Mesendoderm (in vitro differentiated cells): ENCODE results near the gene CD9.

Source experiments
- DNase-seq: peaks from one replicate; pipeline ENCODE4 v3.0.0; 2013
- H2AK5ac ChIP-seq: 2 replicates; pipeline ENCODE4 v1.6.1; 2013; ENCODE audit warnings: low read length, inconsistent platforms
- H2BK120ac ChIP-seq: 2 replicates; pipeline ENCODE4 v1.6.1; 2013; ENCODE audit warnings: low read depth, mild to moderate bottlenecking, low read length, moderate library complexity, mixed read lengths
- H2BK15ac ChIP-seq: replicated peaks from 2 replicates; pipeline ENCODE4 v1.6.1; 2013; ENCODE audit warnings: low read depth, mild to moderate bottlenecking, moderate library complexity
- H2BK5ac ChIP-seq: 2 replicates; pipeline ENCODE4 v1.6.1; 2013; ENCODE audit warnings: low read length, inconsistent platforms
- H3K18ac ChIP-seq: 2 replicates; pipeline ENCODE4 v1.6.1; 2013; ENCODE audit warnings: mild to moderate bottlenecking, low read length, mixed read lengths
- H3K23ac ChIP-seq: one replicate; pipeline ENCODE4 v1.6.1; 2013; ENCODE audit warnings: low read length
- H3K27ac ChIP-seq: 2 replicates; pipeline ENCODE4 v1.5.1; 2013; ENCODE audit warnings: low read depth, mild to moderate bottlenecking, inconsistent platforms, low read length, moderate library complexity
- H3K27me3 ChIP-seq: 2 replicates; pipeline ENCODE4 v1.6.1; 2013; ENCODE audit warnings: low read length, control low read depth, mild to moderate bottlenecking, inconsistent platforms; ENCODE audit not compliant: insufficient read depth, poor library complexity
- H3K36me3 ChIP-seq: 2 replicates; pipeline ENCODE4 v1.6.1; 2013; ENCODE audit warnings: low read length, inconsistent platforms; ENCODE audit not compliant: control insufficient read depth, insufficient read depth
- H3K4ac ChIP-seq: one replicate; pipeline ENCODE4 v1.6.1; 2013; ENCODE audit warnings: low read depth, mild to moderate bottlenecking, low read length, moderate library complexity
- H3K4me1 ChIP-seq: 2 replicates; pipeline ENCODE4 v1.6.1; 2013; ENCODE audit warnings: low read depth, low read length, inconsistent platforms; ENCODE audit not compliant: control insufficient read depth
- H3K4me2 ChIP-seq: 2 replicates; pipeline ENCODE4 v1.6.1; 2013; ENCODE audit warnings: low read length
- H3K4me3 ChIP-seq: 2 replicates; pipeline ENCODE4 v1.5.1; 2013; ENCODE audit warnings: mild to moderate bottlenecking, low read length
- H3K56ac ChIP-seq: one replicate; pipeline ENCODE4 v1.6.1; 2013; ENCODE audit warnings: low read length
- H3K79me1 ChIP-seq: 2 replicates; pipeline ENCODE4 v1.6.1; 2013; ENCODE audit warnings: low read length, inconsistent platforms
- H3K79me2 ChIP-seq: 2 replicates; pipeline ENCODE4 v1.6.1; 2013; ENCODE audit warnings: mild to moderate bottlenecking, low read length; ENCODE audit not compliant: control insufficient read depth, insufficient read depth
- H3K9ac ChIP-seq: 2 replicates; pipeline ENCODE4 v1.6.1; 2013; ENCODE audit warnings: low read length, inconsistent platforms
- H4K5ac ChIP-seq: one replicate; pipeline ENCODE4 v1.6.1; 2013; ENCODE audit warnings: low read length
- H4K8ac ChIP-seq: one replicate; pipeline ENCODE4 v1.6.1; 2013; ENCODE audit warnings: low read depth, mild to moderate bottlenecking, control low read depth, low read length, moderate library complexity
- WGBS: extraction: QIAGEN DNeasy Blood & Tissue Kit; methylation state at CpG from one replicate; pipeline ENCODE4 v1.1.7; 2013; ENCODE audit warnings: low lambda C conversion rate, missing lambda C conversion rate; ENCODE audit not compliant: insufficient coverage; ENCODE audit errors: extremely low coverage; 5-methylcytosine and 5-hydroxymethylcytosine counted together

Gene CD9

DNA sequence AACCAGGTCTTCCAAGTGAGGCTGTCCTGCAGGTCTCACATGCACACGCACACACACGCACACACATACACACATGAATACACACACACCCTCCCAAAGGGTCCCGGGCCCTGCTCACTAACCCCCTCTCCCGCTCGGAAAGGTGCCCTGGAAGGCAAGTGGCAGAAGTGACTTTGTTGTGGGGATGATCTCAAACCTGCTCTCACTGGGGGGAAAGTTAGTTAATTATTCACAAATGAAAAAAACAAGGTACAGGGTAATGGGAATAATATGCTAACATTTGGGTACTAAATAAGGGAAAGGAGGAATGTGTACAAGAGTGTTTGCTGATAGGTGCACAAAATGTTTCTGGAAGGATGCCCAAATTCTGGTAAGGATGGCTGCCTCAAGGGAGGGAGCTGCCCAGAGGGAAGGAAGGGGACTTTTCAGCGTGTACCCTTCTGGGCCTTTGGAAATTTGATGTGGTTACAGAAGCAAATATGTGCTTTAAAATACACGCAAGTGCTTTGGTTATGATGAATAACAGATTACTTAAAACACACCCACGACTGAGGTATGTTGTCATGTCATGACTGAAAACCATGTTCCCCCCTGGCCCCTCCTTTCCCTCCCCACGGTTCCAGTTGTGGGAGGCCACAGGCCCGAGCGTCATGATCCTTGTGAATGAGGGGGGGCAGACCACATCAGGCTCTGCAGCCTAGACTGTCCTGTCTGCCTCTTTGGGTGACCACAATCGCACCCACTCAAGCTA lies 66.9 kb downstream of the CD9 start:
- Histone ChIP-seq H2BK120ac (no peak overlapping the region), H3K36me3 (no peaks in the 10 kb centered on the region), H3K79me2 (no peaks in the 10 kb centered on the region), H3K18ac (no peak overlapping the region), H4K5ac (no peak overlapping the region), H3K4ac (no peak overlapping the region), H2BK5ac (no peak overlapping the region), H3K4me2 (no peak overlapping the region), H2BK15ac (no peak overlapping the region), H3K27me3 (no peaks in the 10 kb centered on the region), H3K9ac (no peak overlapping the region), H3K23ac (no peak overlapping the region), H4K8ac (no peak overlapping the region), H3K56ac (no peak overlapping the region), H3K27ac (no peak overlapping the region), H3K4me3 (no peak overlapping the region), H3K79me1 (no peaks in the 10 kb centered on the region), H3K4me1 (peaks cover 18% of the 10 kb centered on the region), H2AK5ac (no peak overlapping the region)
- DNase-seq = no peak
- WGBS = no CpG with 5 or more reads among the region's 12 CpGs

DNA sequence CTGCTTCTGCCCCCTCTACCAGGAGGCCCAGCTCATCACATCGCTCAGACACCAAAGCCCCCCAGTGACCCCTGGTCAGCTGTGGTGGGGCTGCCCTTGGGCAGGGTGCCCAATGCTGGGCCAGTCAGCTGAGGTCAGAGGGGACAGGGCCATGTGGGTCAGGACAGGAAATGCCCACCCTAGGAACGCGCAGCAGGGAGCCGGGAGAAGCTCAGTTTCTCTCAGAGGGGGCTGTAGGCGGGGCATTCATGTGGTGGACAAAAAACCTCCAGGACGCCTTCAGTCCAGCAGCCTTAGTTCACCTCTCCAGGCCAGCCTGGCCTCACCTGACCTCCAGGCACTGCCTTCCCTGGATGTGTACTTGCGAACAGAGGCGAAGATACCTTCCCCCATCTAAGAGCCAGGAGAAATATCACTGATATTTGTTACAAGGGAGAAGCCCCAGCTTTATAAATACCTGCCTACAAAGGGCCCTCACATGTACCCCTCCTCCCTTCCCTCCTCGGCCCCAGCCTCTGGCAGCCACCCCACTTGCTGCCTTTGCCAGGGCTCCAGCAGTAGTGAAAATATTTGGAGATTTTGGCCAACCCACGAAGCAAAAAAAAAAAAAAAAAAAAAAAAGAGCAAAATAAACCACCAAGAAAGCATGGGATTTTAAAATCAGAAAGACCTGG lies 68.4 kb downstream of the CD9 start:
- H2BK15ac ChIP-seq = no peak overlapping the region
- H3K4ac ChIP-seq = no peak overlapping the region
- no peak overlapping the region for H2AK5ac ChIP-seq
- no CpG with 5 or more reads among the region's 10 CpGs for WGBS
- H3K27me3 ChIP-seq = no peaks in the 10 kb centered on the region
- DNase-seq = no peak
- peaks cover 18% of the 10 kb centered on the region for H3K4me1 ChIP-seq
- no peak overlapping the region for H3K23ac ChIP-seq
- H3K9ac ChIP-seq = no peak overlapping the region
- H3K27ac ChIP-seq = no peak overlapping the region
- no peak overlapping the region for H3K4me2 ChIP-seq
- no peaks in the 10 kb centered on the region for H3K36me3 ChIP-seq
- H3K4me3 ChIP-seq = no peak overlapping the region
- no peak overlapping the region for H3K18ac ChIP-seq
- H2BK120ac ChIP-seq = no peak overlapping the region
- no peak overlapping the region for H2BK5ac ChIP-seq
- no peak overlapping the region for H4K5ac ChIP-seq
- no peaks in the 10 kb centered on the region for H3K79me2 ChIP-seq
- no peak overlapping the region for H4K8ac ChIP-seq
- peak overlapping the region; percentile 66 for H3K56ac ChIP-seq
- H3K79me1 ChIP-seq = no peaks in the 10 kb centered on the region

DNA sequence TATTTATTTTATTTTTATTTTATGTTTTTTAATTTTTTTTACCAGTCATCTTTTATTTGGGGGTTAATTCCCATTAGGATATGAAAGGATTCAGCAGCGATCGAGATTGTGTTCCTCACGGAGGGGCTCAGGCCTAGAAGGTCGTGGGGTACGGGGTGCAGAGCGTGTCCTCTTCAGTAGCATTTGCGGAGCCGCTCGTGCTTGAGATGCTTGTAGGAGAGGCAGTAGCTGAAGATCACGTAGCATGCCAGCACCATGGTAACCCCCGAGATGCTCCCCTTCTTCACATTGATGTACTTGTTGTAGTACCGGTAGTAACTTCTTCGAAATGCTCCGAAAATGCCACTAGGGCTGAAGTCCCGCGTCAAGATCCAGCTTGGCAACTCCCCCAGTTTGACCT lies 69.8 kb downstream of the CD9 start:
- no peak overlapping the region for H3K4ac ChIP-seq
- no peak overlapping the region for H2AK5ac ChIP-seq
- no peak overlapping the region for H4K8ac ChIP-seq
- no CpG with 5 or more reads among the region's 16 CpGs for WGBS
- H3K4me3 ChIP-seq = no peak overlapping the region
- H3K79me2 ChIP-seq = no peaks in the 10 kb centered on the region
- no peaks in the 10 kb centered on the region for H3K27me3 ChIP-seq
- no peaks in the 10 kb centered on the region for H3K79me1 ChIP-seq
- H3K4me2 ChIP-seq = no peak overlapping the region
- H3K9ac ChIP-seq = no peak overlapping the region
- H2BK120ac ChIP-seq = no peak overlapping the region
- H3K23ac ChIP-seq = no peak overlapping the region
- H3K36me3 ChIP-seq = no peaks in the 10 kb centered on the region
- H3K27ac ChIP-seq = no peak overlapping the region
- DNase-seq = no peak
- no peak overlapping the region for H4K5ac ChIP-seq
- no peak overlapping the region for H2BK15ac ChIP-seq
- H3K4me1 ChIP-seq = peaks cover 15% of the 10 kb centered on the region
- H3K18ac ChIP-seq = no peak overlapping the region
- H3K56ac ChIP-seq = no peak overlapping the region
- H2BK5ac ChIP-seq = no peak overlapping the region

DNA sequence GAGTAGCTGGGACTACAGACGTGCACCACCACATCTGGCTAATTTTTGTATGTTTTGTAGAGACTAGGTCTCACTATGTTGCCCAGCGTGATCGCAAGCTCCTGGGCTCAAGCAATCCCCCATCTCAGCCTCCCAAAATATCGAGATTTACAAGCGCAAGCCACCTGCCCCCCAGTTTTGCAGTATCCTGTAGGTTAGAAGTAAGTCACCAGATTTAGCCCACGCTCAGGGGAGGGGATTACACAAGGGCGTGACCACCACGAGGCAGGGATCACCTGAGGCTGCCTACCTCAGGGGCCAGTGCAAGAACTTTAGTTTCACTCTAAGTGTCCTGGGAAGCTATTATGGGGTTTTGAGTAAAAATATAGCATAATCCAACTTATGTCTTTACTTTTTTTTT lies 71.1 kb downstream of the CD9 start:
- Histone ChIP-seq H3K27ac (no peak overlapping the region), H4K5ac (no peak overlapping the region), H3K4me2 (no peak overlapping the region), H3K4me3 (no peak overlapping the region), H3K79me1 (no peaks in the 10 kb centered on the region), H3K9ac (no peak overlapping the region), H3K36me3 (no peaks in the 10 kb centered on the region), H3K56ac (no peak overlapping the region), H3K4ac (no peak overlapping the region), H2BK15ac (no peak overlapping the region), H3K23ac (no peak overlapping the region), H3K79me2 (no peaks in the 10 kb centered on the region), H3K18ac (no peak overlapping the region), H2AK5ac (no peak overlapping the region), H2BK5ac (no peak overlapping the region), H2BK120ac (no peak overlapping the region), H3K4me1 (peaks cover 15% of the 10 kb centered on the region), H3K27me3 (no peaks in the 10 kb centered on the region), H4K8ac (no peak overlapping the region)
- DNase-seq = no peak
- no CpG with 5 or more reads among the region's 8 CpGs for WGBS

DNA sequence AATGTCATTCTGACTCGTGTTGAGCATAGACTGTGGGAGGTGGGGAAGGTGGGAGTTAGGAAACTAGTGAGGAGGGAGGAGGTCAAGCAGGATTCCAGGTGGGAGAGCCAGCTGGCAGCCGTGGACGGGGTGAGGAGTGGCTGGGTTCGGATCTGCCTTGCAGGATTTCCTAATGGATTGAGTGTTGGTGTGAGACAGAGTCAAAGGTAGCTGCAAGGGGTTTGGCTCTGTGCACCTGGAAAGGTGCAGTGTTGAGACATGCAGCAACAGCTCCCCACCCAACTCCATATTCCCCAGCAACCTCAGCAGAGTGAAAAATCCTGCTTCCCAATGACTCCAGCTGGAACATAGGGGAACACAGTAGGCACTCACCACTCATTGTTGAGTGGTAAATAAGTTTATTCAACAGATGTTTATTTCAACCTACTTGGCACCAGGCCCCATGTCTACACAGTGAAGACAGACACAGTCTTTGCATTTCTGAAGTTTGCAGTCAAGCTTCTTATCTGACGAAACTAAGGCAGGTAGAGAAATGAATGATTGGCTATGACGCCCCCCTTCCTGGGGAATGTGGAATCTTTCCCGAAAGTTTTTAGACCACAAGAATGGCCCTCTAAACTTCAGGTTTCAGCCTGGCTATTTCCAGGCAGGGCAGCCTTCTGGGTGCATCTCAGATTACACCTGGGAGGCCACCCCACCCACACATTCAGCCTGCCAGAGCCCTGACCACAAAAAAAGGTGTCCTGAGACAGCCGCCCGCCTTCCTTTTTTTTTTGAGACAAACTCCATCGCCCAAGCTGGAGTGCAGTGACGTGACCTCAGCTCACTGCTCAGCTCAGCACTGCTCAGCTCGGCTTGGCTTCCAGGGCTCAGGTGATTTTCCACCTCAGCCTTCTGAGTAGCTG lies 72.4 kb downstream of the CD9 start:
- no peaks in the 10 kb centered on the region for H3K79me1 ChIP-seq
- no peak overlapping the region for H3K9ac ChIP-seq
- no peak overlapping the region for H3K18ac ChIP-seq
- H3K4ac ChIP-seq = no peak overlapping the region
- H3K56ac ChIP-seq = peak overlapping the region; percentile 11
- no peak overlapping the region for H3K4me2 ChIP-seq
- no peak overlapping the region for H2BK5ac ChIP-seq
- no peak overlapping the region for H4K5ac ChIP-seq
- no peak overlapping the region for H3K4me3 ChIP-seq
- H3K27me3 ChIP-seq = no peaks in the 10 kb centered on the region
- peak overlapping the region; percentile 34 for H2AK5ac ChIP-seq
- DNase-seq = peak; percentile 75
- no peak overlapping the region for H3K27ac ChIP-seq
- H3K36me3 ChIP-seq = no peaks in the 10 kb centered on the region
- no CpG with 5 or more reads among the region's 12 CpGs for WGBS
- H4K8ac ChIP-seq = no peak overlapping the region
- no peak overlapping the region for H2BK15ac ChIP-seq
- H3K23ac ChIP-seq = no peak overlapping the region
- H3K4me1 ChIP-seq = peaks cover 15% of the 10 kb centered on the region
- H2BK120ac ChIP-seq = no peak overlapping the region
- H3K79me2 ChIP-seq = no peaks in the 10 kb centered on the region
